ENCODE data around the gene CMTM2.
"Not testable (repeated sequence)": the region's sequence is repeated elsewhere in the genome, so short reads cannot be mapped to it uniquely, and the experiment has no call there.

CMTM2 gene

GRCh38 chr16:66611911-66612310 lies 32.6 kb downstream of the CMTM2 start:
- not testable (repeated sequence) for H3K9ac ChIP-seq (ENCODE audit: low read length); H3K27ac ChIP-seq (ENCODE audit: low read depth, low read length); H3K4me3 ChIP-seq (ENCODE audit: low read depth, low read length); H3K9me3 ChIP-seq (ENCODE audit: control insufficient read depth, insufficient read depth, low read depth, low read length); H3K27me3 ChIP-seq (ENCODE audit: control insufficient read depth, insufficient read depth, low read length)
- H3K36me3 ChIP-seq (ENCODE audit: control insufficient read depth, insufficient read depth, low read length): peaks cover 65% of the 10 kb centered on the region
- H3K4me1 ChIP-seq (ENCODE audit: control insufficient read depth, insufficient read depth, low read length): peaks cover 24% of the 10 kb centered on the region

- H3K9ac ChIP-seq (ENCODE audit: low read length): no peak overlapping the region
- no peak overlapping the region for H3K27ac ChIP-seq (ENCODE audit: low read depth, low read length)
- peaks cover 65% of the 10 kb centered on the region for H3K36me3 ChIP-seq (ENCODE audit: control insufficient read depth, insufficient read depth, low read length)
- H3K4me1 ChIP-seq (ENCODE audit: control insufficient read depth, insufficient read depth, low read length): peaks cover 25% of the 10 kb centered on the region
- H3K9me3 ChIP-seq (ENCODE audit: control insufficient read depth, insufficient read depth, low read depth, low read length): peaks cover 7% of the 10 kb centered on the region; the same call in 1 of the 2 replicates
- H3K4me3 ChIP-seq (ENCODE audit: low read depth, low read length): no peak overlapping the region
- H3K27me3 ChIP-seq (ENCODE audit: control insufficient read depth, insufficient read depth, low read length): no peaks in the 10 kb centered on the region
These were observed 33.2 kb downstream of the CMTM2 start for GRCh38 chr16:66612422-66612821.

- no peak overlapping the region for H3K27ac ChIP-seq (ENCODE audit: low read depth, low read length)
- H3K4me1 ChIP-seq (ENCODE audit: control insufficient read depth, insufficient read depth, low read length): peaks cover 28% of the 10 kb centered on the region
- H3K9ac ChIP-seq (ENCODE audit: low read length): no peak overlapping the region
- peaks cover 7% of the 10 kb centered on the region; the same call in 1 of the 2 replicates for H3K9me3 ChIP-seq (ENCODE audit: control insufficient read depth, insufficient read depth, low read depth, low read length)
- H3K27me3 ChIP-seq (ENCODE audit: control insufficient read depth, insufficient read depth, low read length): no peaks in the 10 kb centered on the region
- H3K4me3 ChIP-seq (ENCODE audit: low read depth, low read length): no peak overlapping the region
- peaks cover 66% of the 10 kb centered on the region for H3K36me3 ChIP-seq (ENCODE audit: control insufficient read depth, insufficient read depth, low read length)
These were observed 35.0 kb downstream of the CMTM2 start for GRCh38 chr16:66614161-66614802.

DNA sequence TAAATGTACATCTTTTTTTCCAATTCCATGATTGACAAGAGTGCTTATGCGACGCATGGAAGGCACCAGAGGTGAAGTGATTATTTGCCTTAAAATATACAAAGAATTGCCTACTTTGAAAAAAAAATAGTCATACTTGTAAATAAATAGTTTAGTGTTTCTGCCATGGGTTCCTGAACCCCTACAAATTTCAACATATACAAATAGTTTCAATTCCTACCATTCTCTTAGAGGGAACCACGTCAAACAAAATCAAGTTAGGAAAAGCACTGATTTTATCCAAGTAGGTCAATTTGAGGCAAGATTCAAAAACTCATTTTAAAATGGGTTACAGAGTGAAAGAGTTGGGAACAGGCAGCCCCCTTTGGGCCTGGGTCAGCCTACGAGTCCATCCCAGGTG lies 36.9 kb downstream of the CMTM2 start:
- Histone ChIP-seq H3K27ac (ENCODE audit: low read depth, low read length) (no peak overlapping the region), H3K4me3 (ENCODE audit: low read depth, low read length) (no peak overlapping the region), H3K27me3 (ENCODE audit: control insufficient read depth, insufficient read depth, low read length) (no peaks in the 10 kb centered on the region)

GRCh38 chr16:66616592-66616991 lies 37.3 kb downstream of the CMTM2 start:
- Histone ChIP-seq H3K9ac (ENCODE audit: low read length) (no peak overlapping the region), H3K27ac (ENCODE audit: low read depth, low read length) (no peak overlapping the region), H3K4me1 (ENCODE audit: control insufficient read depth, insufficient read depth, low read length) (peaks cover 34% of the 10 kb centered on the region), H3K4me3 (ENCODE audit: low read depth, low read length) (no peak overlapping the region), H3K27me3 (ENCODE audit: control insufficient read depth, insufficient read depth, low read length) (no peaks in the 10 kb centered on the region), H3K9me3 (ENCODE audit: control insufficient read depth, insufficient read depth, low read depth, low read length) (peaks cover 7% of the 10 kb centered on the region; the same call in 1 of the 2 replicates), H3K36me3 (ENCODE audit: control insufficient read depth, insufficient read depth, low read length) (peaks cover 58% of the 10 kb centered on the region)

More for the DNA sequence above, 36.9 kb downstream of the CMTM2 start:
- H3K9ac ChIP-seq (ENCODE audit: low read length): no peak overlapping the region
- peaks cover 34% of the 10 kb centered on the region for H3K4me1 ChIP-seq (ENCODE audit: control insufficient read depth, insufficient read depth, low read length)
- H3K9me3 ChIP-seq (ENCODE audit: control insufficient read depth, insufficient read depth, low read depth, low read length): peaks cover 7% of the 10 kb centered on the region; the same call in 1 of the 2 replicates
- peaks cover 58% of the 10 kb centered on the region for H3K36me3 ChIP-seq (ENCODE audit: control insufficient read depth, insufficient read depth, low read length)

- Histone ChIP-seq H3K27ac (ENCODE audit: low read depth, low read length) (no peak overlapping the region), H3K4me1 (ENCODE audit: control insufficient read depth, insufficient read depth, low read length) (peaks cover 34% of the 10 kb centered on the region), H3K9ac (ENCODE audit: low read length) (no peak overlapping the region), H3K9me3 (ENCODE audit: control insufficient read depth, insufficient read depth, low read depth, low read length) (peaks cover 7% of the 10 kb centered on the region; the same call in 1 of the 2 replicates), H3K27me3 (ENCODE audit: control insufficient read depth, insufficient read depth, low read length) (no peaks in the 10 kb centered on the region), H3K36me3 (ENCODE audit: control insufficient read depth, insufficient read depth, low read length) (peaks cover 59% of the 10 kb centered on the region), H3K4me3 (ENCODE audit: low read depth, low read length) (no peak overlapping the region)
These were observed 37.8 kb downstream of the CMTM2 start for GRCh38 chr16:66617010-66617434.

DNA sequence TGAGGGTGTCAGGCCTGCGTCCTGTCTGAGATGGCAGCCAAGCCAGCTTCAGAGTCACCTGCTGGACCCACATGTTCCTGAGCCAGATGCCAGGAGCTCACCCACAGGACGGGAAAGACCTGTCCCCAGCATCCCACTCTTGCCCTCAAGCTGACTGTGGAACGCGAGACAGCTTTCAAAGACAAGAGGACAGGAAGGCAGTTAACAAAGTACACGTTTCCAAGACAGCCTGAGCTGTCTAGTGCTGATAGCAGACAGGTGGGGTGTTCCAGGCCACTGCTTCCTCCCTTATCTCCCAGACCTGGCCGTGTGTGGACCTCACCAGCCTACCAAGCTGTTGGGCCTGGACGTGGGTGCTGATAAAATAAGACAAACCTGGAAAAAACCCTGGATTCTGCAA lies 38.5 kb downstream of the CMTM2 start:
- H3K36me3 ChIP-seq (ENCODE audit: control insufficient read depth, insufficient read depth, low read length): peaks cover 59% of the 10 kb centered on the region
- H3K4me1 ChIP-seq (ENCODE audit: control insufficient read depth, insufficient read depth, low read length): peaks cover 34% of the 10 kb centered on the region
- H3K4me3 ChIP-seq (ENCODE audit: low read depth, low read length): no peak overlapping the region
- peaks cover 7% of the 10 kb centered on the region; the same call in 1 of the 2 replicates for H3K9me3 ChIP-seq (ENCODE audit: control insufficient read depth, insufficient read depth, low read depth, low read length)
- H3K27ac ChIP-seq (ENCODE audit: low read depth, low read length): no peak overlapping the region
- H3K9ac ChIP-seq (ENCODE audit: low read length): no peak overlapping the region
- no peaks in the 10 kb centered on the region for H3K27me3 ChIP-seq (ENCODE audit: control insufficient read depth, insufficient read depth, low read length)

- peaks cover 34% of the 10 kb centered on the region for H3K4me1 ChIP-seq (ENCODE audit: control insufficient read depth, insufficient read depth, low read length)
- H3K36me3 ChIP-seq (ENCODE audit: control insufficient read depth, insufficient read depth, low read length): peaks cover 56% of the 10 kb centered on the region
- no peak overlapping the region for H3K27ac ChIP-seq (ENCODE audit: low read depth, low read length)
- H3K4me3 ChIP-seq (ENCODE audit: low read depth, low read length): no peak overlapping the region
- no peaks in the 10 kb centered on the region for H3K27me3 ChIP-seq (ENCODE audit: control insufficient read depth, insufficient read depth, low read length)
- H3K9me3 ChIP-seq (ENCODE audit: control insufficient read depth, insufficient read depth, low read depth, low read length): peaks cover 4% of the 10 kb centered on the region; the same call in 1 of the 2 replicates
- no peak overlapping the region for H3K9ac ChIP-seq (ENCODE audit: low read length)
These were observed 39.5 kb downstream of the CMTM2 start for GRCh38 chr16:66618588-66619375.

DNA sequence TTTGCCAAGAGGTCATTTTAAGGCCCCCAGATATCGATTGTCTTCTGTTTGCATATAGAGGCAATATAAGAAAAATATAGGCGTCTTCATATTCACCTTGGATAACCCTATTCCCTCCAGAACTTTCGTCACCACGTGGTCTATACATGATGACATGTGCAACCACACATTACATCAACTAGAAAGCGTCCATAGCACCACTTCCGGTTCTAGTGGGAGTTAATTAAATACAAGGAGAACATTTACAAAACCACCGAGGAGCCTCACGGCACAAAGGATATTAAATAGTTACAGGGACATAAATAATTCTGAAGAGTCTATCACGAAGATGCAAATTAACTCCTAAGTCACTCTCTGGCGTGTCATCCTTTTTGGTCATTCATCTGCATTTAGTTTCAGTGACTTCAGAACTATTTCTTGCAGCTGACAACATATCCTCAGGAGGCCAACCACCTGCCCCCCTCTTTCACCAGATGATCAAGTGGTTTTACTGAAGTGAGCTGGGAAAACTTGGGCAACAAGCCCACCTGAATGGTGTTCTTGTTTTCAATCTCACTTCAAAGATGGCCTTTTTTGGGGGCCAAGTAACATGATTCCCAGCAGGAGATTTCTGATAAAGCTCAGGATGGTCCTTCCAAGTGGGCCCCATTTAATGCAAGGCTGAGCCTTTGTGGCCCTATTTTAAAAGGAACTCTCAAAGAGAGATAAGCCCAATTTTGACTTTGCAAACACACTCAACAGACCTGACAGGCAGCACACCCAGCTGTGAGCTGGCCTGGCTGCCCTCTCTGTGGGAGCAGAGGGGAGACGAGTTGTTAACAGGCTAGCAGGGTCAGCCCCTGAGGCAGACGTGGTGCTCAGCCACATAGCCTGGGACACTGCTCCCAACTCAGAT lies 40.5 kb downstream of the CMTM2 start:
- peaks cover 46% of the 10 kb centered on the region for H3K36me3 ChIP-seq (ENCODE audit: control insufficient read depth, insufficient read depth, low read length)

DNA sequence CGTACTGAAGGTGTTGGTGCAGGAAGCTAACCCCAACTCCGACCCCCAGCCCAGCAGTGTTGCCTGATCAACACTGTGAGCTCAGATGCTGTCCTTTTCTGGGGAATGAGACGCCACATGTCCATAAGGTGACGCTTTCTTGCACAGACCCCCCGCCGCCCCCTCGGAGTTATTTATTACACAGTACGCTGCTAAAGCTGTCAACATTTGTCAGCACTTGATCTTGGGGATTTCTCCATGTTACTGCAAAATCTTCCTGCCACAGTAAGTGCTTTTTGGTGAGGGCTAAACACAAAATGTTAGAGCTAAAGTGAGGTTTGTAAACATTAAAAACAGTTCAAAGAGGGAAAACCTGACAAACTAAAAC lies 41.1 kb downstream of the CMTM2 start:
- H3K9me3 ChIP-seq (ENCODE audit: control insufficient read depth, insufficient read depth, low read depth, low read length): no peaks in the 10 kb centered on the region
- H3K36me3 ChIP-seq (ENCODE audit: control insufficient read depth, insufficient read depth, low read length): peaks cover 41% of the 10 kb centered on the region
- no peaks in the 10 kb centered on the region for H3K27me3 ChIP-seq (ENCODE audit: control insufficient read depth, insufficient read depth, low read length)
- H3K4me1 ChIP-seq (ENCODE audit: control insufficient read depth, insufficient read depth, low read length): peaks cover 34% of the 10 kb centered on the region
- no peak overlapping the region for H3K27ac ChIP-seq (ENCODE audit: low read depth, low read length)
- H3K4me3 ChIP-seq (ENCODE audit: low read depth, low read length): no peak overlapping the region
- no peak overlapping the region for H3K9ac ChIP-seq (ENCODE audit: low read length)

More for the DNA sequence above, 40.5 kb downstream of the CMTM2 start:
- H3K27me3 ChIP-seq (ENCODE audit: control insufficient read depth, insufficient read depth, low read length): no peaks in the 10 kb centered on the region
- H3K27ac ChIP-seq (ENCODE audit: low read depth, low read length): no peak overlapping the region
- H3K4me1 ChIP-seq (ENCODE audit: control insufficient read depth, insufficient read depth, low read length): peaks cover 34% of the 10 kb centered on the region
- H3K4me3 ChIP-seq (ENCODE audit: low read depth, low read length): no peak overlapping the region
- H3K9ac ChIP-seq (ENCODE audit: low read length): no peak overlapping the region
- H3K9me3 ChIP-seq (ENCODE audit: control insufficient read depth, insufficient read depth, low read depth, low read length): no peaks in the 10 kb centered on the region
